NB4 (cell line): ENCODE data around the gene TRIM5.

Source experiments
- DNase-seq: peaks from one replicate; pipeline ENCODE4 v3.0.0; 2010; ENCODE audit warnings: low read depth
- H3K4me3 ChIP-seq: one replicate; pipeline ENCODE4 v1.5.1; 2011; ENCODE audit warnings: mild to moderate bottlenecking, low read depth, low read length, moderate library complexity
- CTCF ChIP-seq: IDR thresholded peaks from one replicate; pipeline ENCODE4 v1.5.1; 2012; ENCODE audit warnings: low read depth, low read length
- MAX ChIP-seq: IDR thresholded peaks from 2 replicates; pipeline ENCODE4 v1.6.1; 2011; ENCODE audit warnings: low read depth, low read length
- MYC ChIP-seq: IDR thresholded peaks from 2 replicates; pipeline ENCODE4 v1.6.1; 2011; ENCODE audit warnings: low read depth, low read length
- POLR2A ChIP-seq: IDR thresholded peaks from 2 replicates; pipeline ENCODE4 v1.6.1; 2011; ENCODE audit warnings: mild to moderate bottlenecking; ENCODE audit not compliant: insufficient read length; ENCODE audit errors: extremely low read depth

The TRIM5 gene

GRCh38 chr11:5620651-5621521 is 64.0 kb downstream of the TRIM5 start:
- DNase-seq: no peak
- no peak overlapping the region for H3K4me3 ChIP-seq
- no peak for TF ChIP-seq POLR2A
- TF ChIP-seq CTCF: no peak
- no peak for TF ChIP-seq MYC
- no peak for TF ChIP-seq MAX

DNA sequence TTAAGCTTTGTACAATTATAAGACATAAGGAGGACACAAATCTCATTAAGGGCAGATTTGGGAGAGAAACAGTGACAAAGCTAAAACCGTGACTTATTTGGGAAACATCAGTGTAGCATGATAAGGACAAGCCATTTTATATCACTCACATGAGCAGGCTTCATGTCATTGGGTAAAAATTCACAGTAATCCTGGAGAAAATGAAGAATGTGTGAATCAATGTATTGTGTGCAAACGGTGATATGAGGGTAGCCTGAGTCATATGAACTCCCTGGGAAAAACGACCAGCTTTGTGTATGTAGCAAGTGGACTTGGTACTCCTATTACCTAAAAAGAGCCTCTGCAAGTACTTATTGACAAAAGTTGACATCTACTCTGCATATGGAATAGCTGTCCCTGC is 66.1 kb downstream of the TRIM5 start:
- no peak for DNase-seq
- H3K4me3 ChIP-seq: no peak overlapping the region
- no peak for TF ChIP-seq MYC
- TF ChIP-seq POLR2A: no peak
- TF ChIP-seq CTCF: no peak
- no peak for TF ChIP-seq MAX
